Head of caudate nucleus (tissue), 42 donors: ENCODE results near the gene SIPA1L3.

Experiments
- DNase-seq, 42 donors: peaks; one replicate each; pipeline versions ENCODE4 v3.0.0 to v3.0.0-alpha.2; 2020 to 2021; ENCODE audit warnings: mixed read lengths in 7 of 42
- intact Hi-C: fragments of 100-400 bp; cut with DNase I; formaldehyde crosslinking; loops from one replicate; pipeline ENCODE4 v1.15.0; 2022

Gene SIPA1L3

DNA sequence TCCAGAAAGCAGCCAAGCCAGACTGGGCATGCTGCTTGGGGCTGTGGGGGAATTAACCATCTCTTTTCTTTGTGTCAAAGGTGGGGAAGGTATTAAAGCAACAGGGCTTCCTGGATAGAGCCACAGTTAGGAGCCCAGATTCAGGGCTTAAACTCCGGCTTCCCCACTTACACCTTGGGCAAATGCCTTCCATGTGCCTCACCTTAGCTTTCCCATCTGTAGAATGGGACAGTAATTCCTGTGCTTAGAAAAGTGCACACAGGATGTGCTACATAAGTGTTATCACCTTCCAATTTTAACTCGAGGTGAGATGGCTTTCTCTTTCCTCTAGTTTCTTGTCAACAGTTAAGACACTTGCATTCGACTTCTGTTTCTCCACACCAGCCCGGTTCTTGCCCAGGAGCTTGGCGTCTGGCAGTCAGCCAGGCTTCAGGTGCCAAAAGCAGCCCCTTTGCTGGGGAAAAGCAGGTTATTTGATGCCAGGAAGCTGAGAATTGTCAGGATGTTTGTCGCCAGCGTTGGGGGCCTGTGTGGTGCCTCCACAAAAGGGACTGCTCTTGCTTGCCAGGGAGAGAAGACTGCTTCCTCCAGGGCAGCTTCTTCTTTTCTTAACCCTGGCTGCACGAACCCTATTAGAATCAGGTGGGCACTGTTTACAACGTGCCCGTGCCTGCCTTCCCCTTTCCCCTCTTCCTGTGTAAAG lies 79.2 kb downstream of the SIPA1L3 start:
- no peak for DNase-seq
- intact Hi-C loops = no loop called here

DNA sequence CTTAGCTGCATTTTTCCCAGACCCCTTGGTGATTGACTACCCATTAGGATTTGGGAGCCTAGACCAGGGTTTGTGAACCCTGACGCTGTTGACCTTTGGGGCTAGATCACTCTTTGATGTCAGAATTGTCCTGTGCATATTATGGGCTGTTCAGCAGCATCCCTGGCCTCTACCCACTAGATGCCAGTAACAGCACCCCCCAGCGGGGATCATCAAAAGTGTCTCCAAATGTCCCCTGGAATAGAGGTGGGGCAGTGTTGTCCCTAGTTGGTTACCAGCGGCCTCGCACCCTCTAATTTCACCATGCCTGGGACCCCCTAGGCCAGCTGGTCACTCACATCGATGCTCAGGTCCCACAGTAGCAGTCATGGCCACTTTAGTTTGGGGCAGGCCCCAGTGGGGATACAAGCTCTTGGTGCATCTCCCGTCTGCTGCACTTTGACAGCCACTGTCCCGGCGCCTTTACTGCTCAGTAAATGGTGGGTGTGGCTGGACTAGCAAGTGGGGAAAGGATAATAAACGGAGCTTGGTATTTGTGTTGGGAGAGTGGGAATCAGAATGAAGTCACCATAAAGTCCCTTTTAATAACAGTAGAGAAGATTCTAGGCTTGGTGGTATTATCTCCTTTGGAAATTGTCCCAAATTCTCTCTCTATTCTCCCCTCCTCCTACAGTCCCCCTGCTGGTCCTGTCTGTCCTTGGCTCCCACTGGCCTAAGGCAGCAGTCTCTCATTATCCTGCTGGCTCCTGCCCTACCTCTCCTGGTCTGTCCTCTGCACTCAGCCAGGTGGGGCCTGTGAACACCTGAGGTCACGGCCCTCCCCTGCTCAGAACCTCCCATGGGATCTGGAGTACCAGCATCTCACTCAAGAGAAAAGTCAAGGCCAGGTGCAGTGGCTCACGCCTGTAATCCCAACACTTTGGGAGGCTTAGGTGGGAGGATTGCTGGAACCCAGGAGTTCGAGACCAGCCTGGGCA lies 80.6 kb downstream of the SIPA1L3 start:
- DNase-seq = no peak
- intact Hi-C loops = no loop called here

DNA sequence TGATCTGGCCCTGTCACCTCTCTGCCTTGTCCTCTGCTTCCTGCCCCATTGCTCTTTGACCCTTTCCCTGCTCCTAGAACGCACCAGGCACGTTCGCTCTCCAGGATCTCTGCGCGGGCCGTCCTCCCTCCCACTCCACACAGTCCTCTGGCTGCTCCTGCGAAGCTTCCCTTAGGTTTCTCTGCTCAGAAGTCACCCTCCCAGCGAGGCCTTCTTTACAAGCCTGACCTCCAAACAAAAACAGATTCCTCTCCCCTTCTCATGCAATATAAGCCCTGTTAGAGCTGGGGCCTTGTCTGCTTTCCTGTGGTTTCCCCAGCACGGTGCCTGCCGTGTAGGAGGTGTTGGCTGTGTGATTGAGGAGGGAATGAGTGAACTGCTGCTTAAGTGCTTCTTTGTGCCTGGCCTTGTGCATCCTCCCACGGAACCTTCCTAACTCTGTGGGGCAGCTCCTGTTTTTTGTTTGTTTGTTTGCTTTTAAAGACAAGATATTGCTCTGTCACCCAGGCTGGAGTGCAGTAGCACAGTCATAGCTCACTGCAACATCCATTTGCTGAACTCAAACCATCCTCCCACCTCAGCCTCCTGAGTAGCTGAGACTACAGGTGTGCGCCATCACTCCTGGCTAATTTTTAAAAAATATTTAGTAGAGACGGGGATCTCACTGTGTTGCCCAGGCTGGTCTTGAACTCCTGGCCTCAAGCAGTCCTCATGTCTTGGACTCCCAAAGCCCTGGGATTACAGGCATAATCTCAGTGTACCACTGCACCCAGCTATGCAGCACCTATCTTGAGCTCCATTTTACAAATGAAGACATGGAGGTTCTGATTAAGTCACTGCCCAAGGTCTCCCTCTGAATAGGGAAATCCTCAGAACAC lies 82.0 kb downstream of the SIPA1L3 start:
- intact Hi-C loops = no loop called here

DNA sequence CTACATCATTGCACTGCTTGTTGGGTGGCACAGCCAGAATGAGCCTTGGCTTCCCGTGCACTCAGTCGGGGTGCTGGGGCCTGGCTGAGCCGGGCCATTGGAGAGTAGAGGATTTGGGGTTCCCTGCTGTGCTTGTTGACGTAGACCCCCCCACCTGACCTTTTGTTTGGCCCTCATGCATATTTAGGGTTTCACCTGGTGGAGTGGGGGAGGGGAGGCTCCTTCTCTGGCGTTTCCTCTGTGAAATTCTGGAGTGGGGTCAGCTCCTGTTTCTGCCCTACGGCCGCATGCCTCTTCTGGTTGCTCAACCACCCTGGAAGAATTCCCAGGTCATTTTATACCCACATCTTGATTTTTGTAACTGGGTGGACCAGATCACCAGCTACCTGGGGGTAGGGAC lies 82.8 kb downstream of the SIPA1L3 start:
- intact Hi-C loops = no loop called here
- no peak for DNase-seq

More for the DNA sequence above, 82.0 kb downstream of the SIPA1L3 start:
- no peak for DNase-seq

DNA sequence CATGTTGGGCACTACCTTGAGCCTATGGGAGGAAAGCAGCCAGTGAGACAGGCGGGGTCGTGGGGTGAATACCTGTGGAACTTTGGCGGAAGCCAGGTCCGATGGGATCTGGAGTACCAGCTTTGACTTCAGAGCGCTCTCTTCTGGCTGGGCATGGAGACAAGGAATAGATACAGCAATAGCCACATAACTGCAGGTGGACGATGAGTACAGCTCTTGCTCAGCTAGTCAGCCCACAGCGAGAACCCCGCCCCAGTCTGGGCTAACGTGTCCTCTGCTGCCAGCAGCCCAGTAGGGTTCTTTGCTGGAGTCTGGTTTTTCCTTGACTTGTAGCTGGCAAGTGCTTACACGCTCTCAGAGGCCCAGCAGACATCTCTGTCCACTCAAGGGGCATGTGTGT lies 83.4 kb downstream of the SIPA1L3 start:
- no peak for DNase-seq
- intact Hi-C loops = no loop called here

DNA sequence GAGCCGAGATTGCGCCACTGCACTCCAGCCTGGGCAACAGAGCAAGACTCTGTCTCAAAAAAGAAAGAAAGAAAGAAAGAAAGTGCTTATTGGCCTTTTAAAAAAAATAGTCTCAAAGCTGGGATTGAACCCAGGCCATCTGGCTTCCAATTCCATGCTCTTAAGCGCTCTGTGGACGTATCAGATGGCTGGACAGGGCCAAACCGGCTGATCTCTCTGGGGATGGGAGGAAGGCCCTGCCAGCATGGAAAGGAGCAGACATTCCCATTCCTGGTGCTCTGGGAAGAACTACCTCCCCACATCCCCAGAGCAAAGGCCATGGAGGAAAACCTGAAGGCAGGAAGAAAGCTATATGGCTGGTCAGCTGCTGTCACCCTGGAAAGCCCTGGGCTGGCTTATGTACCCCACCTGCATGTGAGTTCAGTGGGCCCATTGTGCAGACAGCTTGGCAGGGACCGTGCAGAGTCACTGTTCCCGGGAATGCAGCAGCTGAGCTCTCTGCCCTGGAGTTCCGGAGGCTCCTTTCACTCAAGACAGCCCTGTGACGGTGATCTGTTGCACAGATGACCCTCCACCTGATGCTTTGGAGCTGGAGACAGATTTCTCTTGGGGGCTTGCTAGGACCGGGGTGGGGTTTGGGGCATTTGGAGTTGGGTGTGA lies 84.3 kb downstream of the SIPA1L3 start:
- intact Hi-C loops = no loop called here
- no peak for DNase-seq

- DNase-seq = no peak
- intact Hi-C loops = no loop called here
These were observed 84.8 kb downstream of the SIPA1L3 start for GRCh38 chr19:37991841-37992248.

DNA sequence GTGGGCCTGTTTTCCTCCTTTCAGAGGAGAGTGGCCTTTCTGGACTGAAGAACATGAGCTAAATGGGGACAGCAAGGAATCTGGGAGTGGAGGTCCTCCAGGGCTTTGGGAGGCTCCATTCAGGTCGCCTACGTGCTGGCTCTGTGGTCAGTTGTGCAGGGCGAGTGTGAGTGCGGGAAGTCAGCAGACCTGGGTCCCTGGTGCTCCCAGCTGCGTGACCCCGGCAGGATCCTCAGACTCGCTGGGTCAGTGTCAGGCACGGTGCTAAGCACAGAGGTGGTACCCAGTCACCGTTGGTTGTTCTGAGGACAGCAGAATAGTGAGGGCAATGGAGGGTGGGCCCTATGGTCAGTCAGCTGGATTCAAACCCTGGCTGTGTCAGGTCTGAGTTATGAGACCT lies 85.8 kb downstream of the SIPA1L3 start:
- no peak for DNase-seq
- intact Hi-C loops = no loop called here

GRCh38 chr19:37994823-37995130 lies 87.8 kb downstream of the SIPA1L3 start:
- no peak for DNase-seq
- intact Hi-C loops = no loop called here

DNA sequence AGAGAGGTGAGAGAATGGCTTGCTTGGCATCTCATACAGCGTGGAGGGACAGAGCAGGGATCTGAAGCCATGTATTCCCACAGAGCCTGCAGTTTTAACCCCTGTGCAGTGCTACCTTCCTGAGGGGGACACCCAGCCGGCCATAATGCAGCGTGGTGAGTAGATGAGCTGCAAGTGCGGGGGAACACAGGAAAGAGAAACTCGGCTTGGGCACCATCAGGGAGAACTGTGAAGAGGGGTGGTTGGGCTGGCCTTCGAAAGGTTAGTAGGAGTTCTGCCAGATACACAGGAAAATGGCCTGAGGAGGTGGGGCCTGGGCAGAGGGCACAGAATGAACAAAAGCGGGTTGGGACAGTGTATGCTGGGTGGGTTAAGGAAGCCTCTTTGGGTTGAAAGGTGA lies 88.3 kb downstream of the SIPA1L3 start:
- intact Hi-C loops = no loop called here
- DNase-seq = no peak

DNA sequence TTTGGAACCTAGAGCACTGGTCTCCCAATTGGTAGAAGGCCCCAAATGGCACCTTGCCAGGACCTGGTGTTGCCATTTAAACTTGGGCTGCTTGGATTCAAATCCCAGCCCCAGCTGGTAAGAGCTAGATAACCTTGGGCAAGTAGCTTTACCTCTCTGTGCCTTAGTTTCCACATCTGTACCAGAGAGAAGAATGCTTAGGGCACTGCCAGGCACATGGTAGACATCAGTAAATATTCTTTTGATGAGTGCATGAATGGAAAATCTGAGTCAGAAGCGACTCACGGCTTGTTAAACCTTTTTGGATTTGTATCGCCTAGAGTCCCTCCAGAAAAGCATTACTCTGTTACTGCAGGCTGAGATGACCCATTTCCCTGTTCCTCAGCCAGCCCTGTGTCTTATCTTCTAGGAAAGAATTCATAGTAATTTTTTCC lies 90.9 kb downstream of the SIPA1L3 start:
- intact Hi-C loops = no loop called here
- DNase-seq = no peak

GRCh38 chr19:37998801-37999308 lies 91.8 kb downstream of the SIPA1L3 start:
- no peak for DNase-seq
- intact Hi-C loops = no loop called here

GRCh38 chr19:37999309-38000213 lies 92.6 kb downstream of the SIPA1L3 start:
- DNase-seq = no peak
- intact Hi-C loops = no loop called here

GRCh38 chr19:38001158-38001781 lies 94.3 kb downstream of the SIPA1L3 start:
- intact Hi-C loops = no loop called here
- DNase-seq = no peak

DNA sequence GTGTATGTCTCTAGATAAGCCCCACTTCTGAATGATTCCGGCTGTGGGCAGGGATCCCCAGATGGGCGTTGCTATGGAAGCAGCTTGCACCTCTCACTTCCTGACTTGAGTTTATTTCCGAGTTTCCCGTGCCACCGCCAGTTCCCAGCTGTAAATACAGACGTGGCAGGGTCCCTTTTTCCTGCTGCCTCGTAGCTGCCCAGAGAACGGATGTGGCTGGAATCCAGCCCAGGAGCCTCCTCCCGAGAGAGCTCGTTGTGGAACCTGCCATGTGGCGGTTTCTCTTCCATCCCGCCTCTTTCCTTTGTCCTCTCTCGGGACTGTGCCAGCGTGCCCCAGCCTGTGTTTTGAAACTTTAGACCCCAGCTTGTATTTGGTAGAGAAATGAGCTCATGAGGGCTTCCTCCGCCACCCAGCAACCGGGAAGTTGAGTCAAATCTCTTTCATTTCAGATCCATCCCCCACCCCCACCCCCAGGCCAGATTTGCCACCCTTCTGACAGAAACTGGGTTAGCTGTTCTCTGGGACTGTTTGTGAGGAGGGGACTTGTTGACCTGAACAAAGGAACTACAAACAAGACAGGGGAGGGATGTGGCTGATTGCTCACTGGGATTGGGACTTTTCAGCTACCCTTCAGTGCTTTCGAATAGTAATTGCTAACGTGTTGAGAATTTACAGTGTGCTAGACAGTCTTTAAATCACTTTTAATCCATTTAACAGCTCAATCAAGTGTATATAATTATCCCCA lies 96.6 kb downstream of the SIPA1L3 start:
- peak; percentile 28 to 84 (median 57) for DNase-seq
- intact Hi-C loops = no loop called here

- DNase-seq = peak in 3 of 42 donors; percentile 12 to 21 (median 17)
- intact Hi-C loops = no loop called here
These were observed 97.1 kb downstream of the SIPA1L3 start for GRCh38 chr19:38004186-38004520.
